Peyer's patch (tissue), 4 donors: ENCODE measurements around the gene FAM174B. TPM values are rescaled to one million over a fixed set of nuclear protein-coding genes. Genes with fewer than 3 reads are reported as not detected.
A peak's percentile ranks its signal among the peaks of the same experiment; 100 is the strongest.

ENCODE experiments used
- DNase-seq, 3 donors: peaks; one replicate each; pipeline ENCODE4 v3.0.0-alpha.2; 2017 to 2019
- H3K27ac ChIP-seq, 4 donors: fragments of 200-600 bp; sonication (generic); one replicate each; pipeline ENCODE4 v1.5.1; 2016 to 2019
- H3K27me3 ChIP-seq, 2 donors: fragments of 200-600 bp; sonication (generic); one replicate each; pipeline ENCODE4 v1.5.1; 2019
- H3K36me3 ChIP-seq, 3 donors: fragments of 200-600 bp; sonication (generic); one replicate each; pipeline ENCODE4 v1.5.1; 2016 to 2019
- H3K4me1 ChIP-seq, 4 donors: fragments of 200-600 bp; sonication (generic); one replicate each; pipeline ENCODE4 v1.5.1; 2016 to 2019
- H3K4me3 ChIP-seq, 4 donors: fragments of 200-600 bp; sonication (generic); 1 replicate in 3 of 4; 2 replicates in 1 of 4; pipeline ENCODE4 v1.5.1; 2016 to 2019; ENCODE audit warnings: mild to moderate bottlenecking in 1 of 4
- H3K9me3 ChIP-seq, 4 donors: fragments of 200-600 bp; sonication (generic); one replicate each; pipeline ENCODE4 v1.5.1; 2016 to 2019; ENCODE audit warnings: mild to moderate bottlenecking in 1 of 4
- CTCF ChIP-seq, 6 experiments: fragments of 450-650 bp in 4 of 6; fragments of 200-600 bp in 2 of 6; sonication (generic) in 1 of 6; IDR thresholded peaks; one replicate each; pipeline ENCODE4 v1.5.1; 2017 to 2019; ENCODE audit warnings: antibody characterized with exemption in 6 of 6, mild to moderate bottlenecking in 3 of 6, moderate library complexity in 1 of 6
- POLR2A ChIP-seq, 2 donors: fragments of 450-650 bp; IDR thresholded peaks; one replicate each; pipeline ENCODE4 v1.5.1; 2017; ENCODE audit warnings: antibody characterized with exemption in 2 of 2, mild to moderate bottlenecking in 2 of 2, moderate library complexity in 2 of 2
- total RNA-seq, 4 donors: library from RNA; depleted of rRNA; stranded (reverse); fragments of >200 nt; gene quantifications; one replicate each; pipeline ENCODE4 v1.1.0, GENCODE V29; 2016

The FAM174B gene
- total RNA-seq, 4 donors from 2014 or later = 9.0 to 14.0 (median 11.4) TPM

- Histone ChIP-seq H3K9me3 (no peaks in the 10 kb centered on the region), H3K4me3 (no peak overlapping the region), H3K27me3 (no peaks in the 10 kb centered on the region), H3K36me3 (no peaks in the 10 kb centered on the region), H3K27ac (no peak overlapping the region), H3K4me1 (no peaks in the 10 kb centered on the region)
- no peak for TF ChIP-seq CTCF (IDR thresholded peaks at IDR 0.05)
- TF ChIP-seq POLR2A (IDR thresholded peaks at IDR 0.05) = no peak
- DNase-seq = no peak
Observed at GRCh38 chr15:92586383-92586942, 69.1 kb downstream of the FAM174B start.

- H3K27me3 ChIP-seq = no peaks in the 10 kb centered on the region
- TF ChIP-seq POLR2A (IDR thresholded peaks at IDR 0.05) = no peak
- H3K27ac ChIP-seq = no peak overlapping the region
- no peak overlapping the region for H3K4me3 ChIP-seq
- no peaks in the 10 kb centered on the region for H3K36me3 ChIP-seq
- no peak for DNase-seq
- no peaks in the 10 kb centered on the region for H3K4me1 ChIP-seq
- H3K9me3 ChIP-seq = no peaks in the 10 kb centered on the region
Observed at GRCh38 chr15:92584105-92584504, 71.5 kb downstream of the FAM174B start.

GRCh38 chr15:92583096-92584034 lies 72.2 kb downstream of the FAM174B start:
- Histone ChIP-seq H3K27ac (no peak overlapping the region), H3K4me3 (no peak overlapping the region), H3K9me3 (no peaks in the 10 kb centered on the region), H3K4me1 (no peaks in the 10 kb centered on the region), H3K27me3 (no peaks in the 10 kb centered on the region), H3K36me3 (no peaks in the 10 kb centered on the region)
- TF ChIP-seq CTCF (IDR thresholded peaks at IDR 0.05) = no peak
- TF ChIP-seq POLR2A (IDR thresholded peaks at IDR 0.05) = no peak
- DNase-seq = no peak

- no peaks in the 10 kb centered on the region for H3K36me3 ChIP-seq
- no peak for TF ChIP-seq CTCF (IDR thresholded peaks at IDR 0.05)
- TF ChIP-seq POLR2A (IDR thresholded peaks at IDR 0.05) = no peak
- no peak overlapping the region for H3K4me3 ChIP-seq
- no peaks in the 10 kb centered on the region for H3K4me1 ChIP-seq
- DNase-seq = peak in 1 of 3 donors; percentile 11
- no peaks in the 10 kb centered on the region for H3K9me3 ChIP-seq
- H3K27ac ChIP-seq = no peak overlapping the region
- no peaks in the 10 kb centered on the region for H3K27me3 ChIP-seq
Observed at GRCh38 chr15:92582206-92582605, 73.4 kb downstream of the FAM174B start.

- Histone ChIP-seq H3K27ac (no peak overlapping the region), H3K4me1 (no peaks in the 10 kb centered on the region), H3K27me3 (no peaks in the 10 kb centered on the region), H3K4me3 (no peak overlapping the region), H3K9me3 (no peaks in the 10 kb centered on the region), H3K36me3 (no peaks in the 10 kb centered on the region)
- DNase-seq = peak in 1 of 3 donors; percentile 30
- TF ChIP-seq POLR2A (IDR thresholded peaks at IDR 0.05) (no peak), CTCF (IDR thresholded peaks at IDR 0.05) (no peak)
Observed at GRCh38 chr15:92580933-92581445, 74.6 kb downstream of the FAM174B start.

- Histone ChIP-seq H3K27ac (no peak overlapping the region), H3K4me1 (no peaks in the 10 kb centered on the region), H3K27me3 (no peaks in the 10 kb centered on the region), H3K36me3 (no peaks in the 10 kb centered on the region), H3K4me3 (no peak overlapping the region), H3K9me3 (no peaks in the 10 kb centered on the region)
- TF ChIP-seq POLR2A (IDR thresholded peaks at IDR 0.05) (no peak), CTCF (IDR thresholded peaks at IDR 0.05) (no peak)
- DNase-seq = no peak
Observed at GRCh38 chr15:92580521-92580920, 75.1 kb downstream of the FAM174B start.
